Gastrocnemius medialis (tissue), 4 donors: ENCODE results near the gene ATRIP.

Source experiments
- POLR2A ChIP-seq, 2 donors: fragments of 450-650 bp; IDR thresholded peaks; one replicate each; pipeline ENCODE4 v1.6.1; 2017; ENCODE audit warnings: antibody characterized with exemption in 2 of 2, mild to moderate bottlenecking in 2 of 2, moderate library complexity in 2 of 2
- TF ChIP-seq, protein P1 (sequence below), 5 experiments: fragments of 450-650 bp in 3 of 5; fragments of 200-600 bp in 2 of 5; sonication (generic) in 2 of 5; IDR thresholded peaks in 4 of 5; conservative IDR thresholded peaks in 1 of 5; 1 replicate in 4 of 5; 2 replicates in 1 of 5; pipeline ENCODE4 v1.5.1; 2016 to 2019; ENCODE audit warnings: antibody characterized with exemption in 5 of 5, mild to moderate bottlenecking in 3 of 5, moderate library complexity in 3 of 5

DNA sequence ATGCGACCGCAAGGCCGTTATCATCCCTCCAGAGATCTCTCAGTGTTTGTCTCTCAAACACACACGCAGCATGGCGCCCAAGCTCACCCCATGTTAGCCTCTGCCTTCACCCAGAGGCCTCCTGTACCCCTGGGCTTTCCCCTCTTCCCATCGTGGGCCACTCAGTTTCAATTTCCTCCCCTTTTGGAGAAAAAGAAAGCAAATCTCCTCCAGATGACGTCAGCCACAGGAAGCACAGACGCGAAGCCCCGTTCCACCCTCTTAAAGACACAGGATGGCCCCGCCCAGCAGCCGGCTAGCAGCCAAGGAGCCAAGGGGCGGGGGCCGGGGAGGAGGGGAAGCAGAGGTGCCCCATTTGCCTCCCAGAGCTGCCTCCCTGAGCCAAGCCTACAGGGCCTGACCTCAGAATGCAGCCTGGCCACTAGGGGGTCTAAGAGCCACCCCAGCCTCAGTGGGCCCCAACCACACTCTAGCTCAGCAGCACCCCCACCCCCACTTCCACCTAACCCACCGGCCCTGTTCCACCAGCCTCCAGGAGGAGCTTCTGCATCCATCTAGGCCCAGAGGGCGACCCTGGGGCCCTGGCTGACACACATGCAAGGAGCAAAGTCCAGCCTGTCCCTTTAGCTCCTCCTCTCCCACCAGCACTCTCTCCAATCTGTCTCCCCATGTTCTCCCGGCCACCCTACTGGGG, 26.5 kb downstream of the ATRIP start:
- TF ChIP-seq, protein P1, sequence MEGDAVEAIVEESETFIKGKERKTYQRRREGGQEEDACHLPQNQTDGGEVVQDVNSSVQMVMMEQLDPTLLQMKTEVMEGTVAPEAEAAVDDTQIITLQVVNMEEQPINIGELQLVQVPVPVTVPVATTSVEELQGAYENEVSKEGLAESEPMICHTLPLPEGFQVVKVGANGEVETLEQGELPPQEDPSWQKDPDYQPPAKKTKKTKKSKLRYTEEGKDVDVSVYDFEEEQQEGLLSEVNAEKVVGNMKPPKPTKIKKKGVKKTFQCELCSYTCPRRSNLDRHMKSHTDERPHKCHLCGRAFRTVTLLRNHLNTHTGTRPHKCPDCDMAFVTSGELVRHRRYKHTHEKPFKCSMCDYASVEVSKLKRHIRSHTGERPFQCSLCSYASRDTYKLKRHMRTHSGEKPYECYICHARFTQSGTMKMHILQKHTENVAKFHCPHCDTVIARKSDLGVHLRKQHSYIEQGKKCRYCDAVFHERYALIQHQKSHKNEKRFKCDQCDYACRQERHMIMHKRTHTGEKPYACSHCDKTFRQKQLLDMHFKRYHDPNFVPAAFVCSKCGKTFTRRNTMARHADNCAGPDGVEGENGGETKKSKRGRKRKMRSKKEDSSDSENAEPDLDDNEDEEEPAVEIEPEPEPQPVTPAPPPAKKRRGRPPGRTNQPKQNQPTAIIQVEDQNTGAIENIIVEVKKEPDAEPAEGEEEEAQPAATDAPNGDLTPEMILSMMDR (IDR thresholded peaks at IDR 0.05 in 4 of 5, conservative IDR thresholded peaks at IDR 0.05 in 1 of 5) = peak; percentile 22 to 56 (median 42)
- TF ChIP-seq POLR2A (IDR thresholded peaks at IDR 0.05) = peak; percentile 45 to 76
